ENCODE results near the gene SLC15A1.

GRCh38 chr13:98782654-98783053, 30.2 kb upstream of the SLC15A1 start:
- TF ChIP-seq CTCF (IDR thresholded peaks at IDR 0.05) (no peak), POLR2A (IDR thresholded peaks at IDR 0.05) (no peak)

All from heart left ventricle (tissue), 13 donors.